Astrocyte (in vitro differentiated cells and primary cell): Measurements from ENCODE around the gene JPH3. TPM values are rescaled to one million over a fixed set of nuclear protein-coding genes. Genes with fewer than 3 reads are reported as not detected.

Source experiments
- DNase-seq: peaks from one replicate; pipeline ENCODE4 v3.0.0-alpha.2; 2010; ENCODE audit warnings: low read depth
- FAIRE-seq: peaks from 2 replicates; lab custom pipeline; 2011; peaks lifted over from hg19 to GRCh38; lab: Jason Lieb, UNC
- H2AFZ ChIP-seq: 2 replicates; pipeline ENCODE4 v1.6.0; 2012; ENCODE audit warnings: low read depth, low read length, inconsistent platforms
- H3K27ac ChIP-seq: 2 replicates; pipeline ENCODE4 v1.5.1; 2011; ENCODE audit warnings: low read depth, low read length, inconsistent platforms
- H3K27me3 ChIP-seq: 2 replicates; pipeline ENCODE4 v1.6.0; 2011; ENCODE audit warnings: low read length, inconsistent platforms; ENCODE audit not compliant: insufficient read depth
- H3K36me3 ChIP-seq: 2 replicates; pipeline ENCODE4 v1.5.1; 2011; ENCODE audit warnings: low read length, inconsistent platforms; ENCODE audit not compliant: insufficient read depth
- H3K4me1 ChIP-seq: 2 replicates; pipeline ENCODE4 v1.5.1; 2011; ENCODE audit warnings: low read length, inconsistent platforms; ENCODE audit not compliant: insufficient read depth
- H3K4me2 ChIP-seq: 2 replicates; pipeline ENCODE4 v1.6.0; 2012; ENCODE audit warnings: low read length, inconsistent platforms
- H3K4me3 ChIP-seq: 2 replicates; pipeline ENCODE4 v1.5.1; 2011; ENCODE audit warnings: low read depth, mild to moderate bottlenecking, low read length, inconsistent platforms; ENCODE audit not compliant: insufficient read depth
- H3K79me2 ChIP-seq: 2 replicates; pipeline ENCODE4 v1.6.0; 2012; ENCODE audit warnings: mild to moderate bottlenecking, low read length, inconsistent platforms; ENCODE audit not compliant: insufficient read depth
- H3K9ac ChIP-seq: 2 replicates; pipeline ENCODE4 v1.6.0; 2012; ENCODE audit warnings: mild to moderate bottlenecking, low read length, inconsistent platforms
- H3K9me3 ChIP-seq: 2 replicates; pipeline ENCODE4 v1.5.1; 2012; ENCODE audit warnings: low read depth, mild to moderate bottlenecking, low read length, inconsistent platforms; ENCODE audit not compliant: insufficient read depth
- H4K20me1 ChIP-seq: 2 replicates; pipeline ENCODE4 v1.6.0; 2012; ENCODE audit warnings: low read length, inconsistent platforms; ENCODE audit not compliant: insufficient read depth
- H3K27ac Mint-ChIP-seq: one replicate; pipeline ENCODE4 v1.8.0; 2021; ENCODE audit warnings: mild to moderate bottlenecking, mixed read lengths; ENCODE audit not compliant: unreplicated experiment
- H3K27me3 Mint-ChIP-seq: one replicate; pipeline ENCODE4 v1.8.0; 2021; ENCODE audit warnings: low read depth, mixed read lengths; ENCODE audit not compliant: unreplicated experiment
- H3K36me3 Mint-ChIP-seq: one replicate; pipeline ENCODE4 v1.8.0; 2021; ENCODE audit warnings: low read depth, mixed read lengths; ENCODE audit not compliant: unreplicated experiment
- H3K4me1 Mint-ChIP-seq: one replicate; pipeline ENCODE4 v1.8.0; 2021; ENCODE audit warnings: low read depth, mixed read lengths; ENCODE audit not compliant: unreplicated experiment
- H3K4me3 Mint-ChIP-seq: one replicate; pipeline ENCODE4 v1.8.0; 2021; ENCODE audit warnings: mild to moderate bottlenecking, moderate library complexity, mixed read lengths; ENCODE audit not compliant: unreplicated experiment
- H3K9me3 Mint-ChIP-seq: one replicate; pipeline ENCODE4 v1.8.0; 2021; ENCODE audit warnings: mild to moderate bottlenecking, mixed read lengths; ENCODE audit not compliant: unreplicated experiment
- CTCF ChIP-seq: IDR thresholded peaks from 2 replicates; pipeline ENCODE4 v1.5.1; 2011; ENCODE audit warnings: low read depth, mild to moderate bottlenecking, inconsistent platforms, low read length, moderate library complexity; ENCODE audit not compliant: insufficient read depth
- EZH2 ChIP-seq: IDR thresholded peaks from 2 replicates; pipeline ENCODE4 v1.6.1; 2012; ENCODE audit warnings: mild to moderate bottlenecking, low read length, inconsistent platforms; ENCODE audit not compliant: insufficient read depth
- total RNA-seq: library from RNA; stranded (reverse); gene quantifications from 2 replicates; pipeline ENCODE4 v1.2.1, GENCODE V29; 2021

The JPH3 gene
- total RNA-seq, 1 donor from 2014 or later, result 8.6 TPM

- H3K27ac Mint-ChIP-seq, result peak overlapping the region; percentile 34
- DNase-seq, result no peak
- H3K4me1 Mint-ChIP-seq, result no peaks in the 10 kb centered on the region
- H3K27ac ChIP-seq, result no peak overlapping the region
- H3K27me3 ChIP-seq, result no peaks in the 10 kb centered on the region
- H3K9me3 Mint-ChIP-seq, result no peaks in the 10 kb centered on the region
- no peaks in the 10 kb centered on the region for H3K36me3 ChIP-seq
- no peak for FAIRE-seq
- H3K27me3 Mint-ChIP-seq, result no peaks in the 10 kb centered on the region
- H3K9ac ChIP-seq, result no peak overlapping the region
- no peak overlapping the region for H3K4me3 ChIP-seq
- H3K4me3 Mint-ChIP-seq, result no peak overlapping the region
- no peaks in the 10 kb centered on the region for H3K9me3 ChIP-seq
- H3K4me1 ChIP-seq, result no peaks in the 10 kb centered on the region
- TF ChIP-seq EZH2 (no peak), CTCF (no peak)
- no peak overlapping the region for H2AFZ ChIP-seq
- no peaks in the 10 kb centered on the region for H3K79me2 ChIP-seq
- H3K36me3 Mint-ChIP-seq, result peaks cover 9% of the 10 kb centered on the region
- H4K20me1 ChIP-seq, result peaks cover 4% of the 10 kb centered on the region
- H3K4me2 ChIP-seq, result no peak overlapping the region
Measured at GRCh38 chr16:87690911-87691685, 88.8 kb downstream of the JPH3 start.

GRCh38 chr16:87691686-87692079 is 89.4 kb downstream of the JPH3 start:
- Histone ChIP-seq H3K4me2 (no peak overlapping the region), H3K4me3 (no peak overlapping the region), H2AFZ (no peak overlapping the region), H3K79me2 (no peaks in the 10 kb centered on the region), H3K9ac (no peak overlapping the region), H3K9me3 (no peaks in the 10 kb centered on the region), H3K27me3 (no peaks in the 10 kb centered on the region), H3K36me3 (no peaks in the 10 kb centered on the region), H4K20me1 (peaks cover 4% of the 10 kb centered on the region), H3K4me1 (no peaks in the 10 kb centered on the region), H3K27ac (no peak overlapping the region)
- no peak overlapping the region for H3K4me3 Mint-ChIP-seq
- FAIRE-seq (no peak), DNase-seq (no peak)
- H3K4me1 Mint-ChIP-seq, result no peaks in the 10 kb centered on the region
- peaks cover 13% of the 10 kb centered on the region for H3K36me3 Mint-ChIP-seq
- H3K9me3 Mint-ChIP-seq, result no peaks in the 10 kb centered on the region
- H3K27ac Mint-ChIP-seq, result no peak overlapping the region
- TF ChIP-seq CTCF (no peak), EZH2 (no peak)
- H3K27me3 Mint-ChIP-seq, result no peaks in the 10 kb centered on the region

GRCh38 chr16:87692176-87692575 is 89.9 kb downstream of the JPH3 start:
- H2AFZ ChIP-seq, result no peak overlapping the region

More at GRCh38 chr16:87692176-87692575, 89.9 kb downstream of the JPH3 start:
- Histone ChIP-seq H3K79me2 (no peaks in the 10 kb centered on the region), H3K4me3 (no peak overlapping the region), H3K9me3 (no peaks in the 10 kb centered on the region), H4K20me1 (peaks cover 4% of the 10 kb centered on the region), H3K36me3 (no peaks in the 10 kb centered on the region), H3K9ac (no peak overlapping the region), H3K4me2 (no peak overlapping the region), H3K27me3 (no peaks in the 10 kb centered on the region), H3K27ac (no peak overlapping the region), H3K4me1 (no peaks in the 10 kb centered on the region)
- no peaks in the 10 kb centered on the region for H3K4me1 Mint-ChIP-seq
- no peak for DNase-seq
- no peak overlapping the region for H3K27ac Mint-ChIP-seq
- TF ChIP-seq EZH2, result no peak
- TF ChIP-seq CTCF, result no peak
- FAIRE-seq, result no peak
- H3K4me3 Mint-ChIP-seq, result no peak overlapping the region
- no peaks in the 10 kb centered on the region for H3K27me3 Mint-ChIP-seq
- peaks cover 15% of the 10 kb centered on the region for H3K36me3 Mint-ChIP-seq
- H3K9me3 Mint-ChIP-seq, result no peaks in the 10 kb centered on the region
